Fibroblast of upper back skin (primary cell): Measurements from ENCODE around the gene KDM2B.
"Not testable (repeated sequence)": the region's sequence is repeated elsewhere in the genome, so short reads cannot be mapped to it uniquely, and the experiment has no call there.

ENCODE experiments used
- DNase-seq: peaks from one replicate; pipeline ENCODE4 v3.0.0-alpha.2; 2013

Gene KDM2B

DNA sequence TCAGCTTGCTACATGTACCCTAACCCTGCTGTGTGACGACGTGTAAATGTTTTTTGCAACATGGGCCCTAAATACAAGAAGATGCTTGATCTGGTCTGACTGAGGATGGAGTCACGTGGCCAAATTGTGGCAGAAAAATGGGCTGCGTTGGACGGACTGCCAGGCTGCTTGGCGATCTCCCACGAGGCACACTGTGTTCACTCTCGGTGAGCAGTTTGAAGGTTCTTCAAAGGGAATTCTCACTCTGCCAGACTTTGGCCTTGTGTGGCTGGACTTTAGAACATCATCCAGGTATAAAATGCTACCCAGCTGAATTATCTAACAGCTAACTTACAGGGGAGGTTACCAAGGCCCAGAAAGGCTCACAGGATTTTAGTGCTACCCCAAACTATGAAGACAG, 85.1 kb downstream of the KDM2B start:
- DNase-seq = no peak

DNA sequence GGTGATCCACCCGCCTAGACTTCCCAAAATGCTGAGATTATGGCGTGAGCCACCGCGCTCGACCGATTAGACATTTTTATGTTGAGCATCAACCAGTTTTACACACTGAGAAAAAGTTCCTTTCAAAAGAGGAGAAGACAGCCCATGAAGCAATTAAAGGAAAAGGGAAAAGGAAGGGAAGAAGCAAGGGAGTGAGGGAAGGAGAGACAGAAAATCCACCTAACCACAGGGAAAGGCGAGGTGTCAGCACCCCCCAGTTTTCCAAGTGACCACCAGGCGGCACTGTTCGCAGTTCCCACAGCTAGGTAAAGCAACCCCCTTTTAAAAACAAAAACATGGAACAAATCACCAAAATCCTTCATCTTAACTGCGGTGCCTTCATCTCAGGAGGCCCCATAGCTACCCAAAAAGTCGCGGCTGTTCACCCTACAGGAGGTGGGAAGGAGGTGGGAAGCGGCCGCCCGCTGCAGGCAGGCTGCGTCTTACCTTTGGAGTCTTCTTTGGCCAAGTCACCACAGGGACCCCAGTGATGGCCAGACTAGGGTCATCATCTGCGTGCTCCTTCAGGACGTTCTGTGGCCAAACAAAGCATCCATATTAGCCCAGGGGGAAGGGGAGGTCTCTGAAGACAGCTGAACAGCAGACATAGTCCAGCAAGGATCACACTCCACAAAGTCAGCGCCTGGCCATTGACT, 86.6 kb downstream of the KDM2B start:
- DNase-seq = peak; percentile 16

DNA sequence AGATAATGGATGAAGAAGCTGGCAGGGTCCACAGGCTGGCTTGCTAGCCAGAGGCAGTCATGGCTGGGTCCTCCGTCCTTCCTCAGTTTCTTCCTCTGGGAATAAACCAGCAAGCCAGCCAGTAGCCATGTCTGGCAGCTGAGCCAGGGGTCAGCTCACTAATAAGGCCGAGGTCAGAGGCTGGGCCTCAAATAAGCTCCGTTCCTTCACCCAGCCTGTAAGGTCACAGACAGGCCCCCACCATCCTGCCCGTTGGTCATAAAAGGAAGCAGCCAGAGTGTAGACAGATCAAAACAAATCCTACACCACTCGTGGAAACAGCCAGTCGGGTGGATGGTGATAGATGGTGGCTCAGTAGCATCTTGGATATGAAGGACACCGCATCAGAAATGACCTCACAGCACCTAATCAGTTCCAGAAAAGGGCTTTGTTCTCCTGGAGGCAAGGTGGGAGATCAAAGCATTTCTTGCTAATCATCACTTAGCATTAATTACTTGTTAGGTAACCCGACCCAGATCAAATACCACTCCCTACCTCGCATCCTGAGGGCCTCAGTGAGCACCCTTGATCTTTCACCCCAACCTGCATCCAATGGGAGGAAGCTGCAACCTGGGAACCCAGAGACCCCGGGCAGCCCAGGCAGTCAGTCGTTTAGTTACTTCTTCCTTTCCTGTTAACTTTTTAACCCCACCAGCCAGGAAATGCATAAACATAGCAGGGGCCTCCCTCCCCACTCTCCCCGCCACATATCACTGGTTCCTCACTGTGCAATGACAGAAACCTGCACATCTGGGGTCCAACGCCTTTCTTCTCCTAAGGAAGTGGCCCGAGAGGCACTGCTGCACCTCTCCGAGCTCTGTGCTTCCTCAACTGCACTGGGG, 90.2 kb downstream of the KDM2B start:
- no peak for DNase-seq

DNA sequence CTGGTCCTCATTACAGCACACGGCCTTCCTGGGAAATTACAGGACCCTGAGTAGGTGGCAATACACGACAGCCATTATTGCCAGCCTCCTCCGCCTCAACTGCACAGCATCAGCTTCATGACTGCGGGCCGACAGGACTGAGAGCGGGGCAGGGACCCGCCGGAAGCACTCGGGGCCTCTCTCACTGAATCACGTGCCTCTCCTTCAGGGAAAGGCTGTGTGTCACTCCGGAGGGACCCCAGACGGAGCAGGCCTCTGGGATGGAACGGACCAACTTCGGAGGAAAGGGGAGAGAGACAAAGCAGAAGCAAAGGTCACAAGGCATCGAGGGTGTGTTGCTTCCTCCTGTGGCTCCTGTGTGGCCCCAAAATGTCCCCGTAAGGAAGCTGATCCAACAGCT, 90.9 kb downstream of the KDM2B start:
- no peak for DNase-seq

DNA sequence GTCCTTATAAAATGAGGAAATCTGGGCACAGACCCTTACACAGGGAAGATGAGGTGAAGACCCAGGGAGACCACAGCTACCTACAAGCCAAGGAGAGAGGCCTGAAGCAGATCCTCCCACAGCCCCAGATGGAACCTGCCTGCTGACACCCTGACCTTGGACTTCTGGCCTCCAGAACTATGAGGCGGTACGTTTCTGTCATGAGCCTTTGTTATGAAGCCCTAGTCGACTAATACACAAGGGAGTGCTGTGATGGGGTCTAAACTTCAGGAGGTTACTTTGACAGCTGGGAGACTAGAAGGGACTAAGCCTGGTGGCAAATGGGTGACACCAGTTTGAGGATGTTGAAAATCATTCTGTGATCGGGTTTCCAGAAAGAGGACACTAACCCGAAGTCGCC, 95.9 kb downstream of the KDM2B start:
- DNase-seq = no peak

DNA sequence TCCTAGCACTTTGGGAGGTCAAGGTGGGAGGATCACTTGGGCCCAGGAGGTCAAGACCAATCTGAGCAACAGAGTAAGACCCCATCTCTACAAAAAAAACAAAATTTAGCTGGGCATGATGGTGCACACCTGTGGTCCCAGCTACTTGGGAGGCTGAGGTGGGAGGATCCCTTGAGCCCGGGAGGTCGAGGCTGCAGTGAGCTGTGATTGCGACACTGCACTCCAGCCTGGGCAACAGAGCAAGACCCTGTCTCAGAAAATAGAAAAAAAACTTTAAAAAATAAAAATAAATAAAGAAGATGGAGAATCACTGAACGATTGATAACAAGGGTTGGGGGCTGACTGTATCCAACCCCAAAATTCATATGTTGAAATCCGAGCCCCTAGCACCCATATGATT, 96.3 kb downstream of the KDM2B start:
- not testable (repeated sequence) for DNase-seq

DNA sequence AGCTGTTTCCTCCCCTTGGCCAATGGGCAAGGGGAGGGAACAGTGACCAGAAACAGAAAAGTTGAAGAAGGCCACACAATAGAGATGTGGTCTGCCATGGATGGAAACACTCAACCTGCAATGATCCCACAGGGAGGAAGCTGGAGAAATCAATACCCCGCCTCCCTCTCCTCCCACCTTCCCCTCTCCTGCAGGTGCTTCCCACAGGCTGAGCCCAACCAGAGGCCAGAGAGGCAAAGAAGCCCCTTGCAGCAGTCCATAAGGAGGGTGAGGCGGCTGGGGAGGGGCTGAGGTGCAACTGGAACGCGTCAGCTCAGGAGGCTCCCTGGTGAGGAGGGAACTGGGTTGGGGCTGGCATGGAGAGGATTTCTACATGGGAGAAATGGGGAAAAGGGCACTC, 96.9 kb downstream of the KDM2B start:
- DNase-seq = no peak

DNA sequence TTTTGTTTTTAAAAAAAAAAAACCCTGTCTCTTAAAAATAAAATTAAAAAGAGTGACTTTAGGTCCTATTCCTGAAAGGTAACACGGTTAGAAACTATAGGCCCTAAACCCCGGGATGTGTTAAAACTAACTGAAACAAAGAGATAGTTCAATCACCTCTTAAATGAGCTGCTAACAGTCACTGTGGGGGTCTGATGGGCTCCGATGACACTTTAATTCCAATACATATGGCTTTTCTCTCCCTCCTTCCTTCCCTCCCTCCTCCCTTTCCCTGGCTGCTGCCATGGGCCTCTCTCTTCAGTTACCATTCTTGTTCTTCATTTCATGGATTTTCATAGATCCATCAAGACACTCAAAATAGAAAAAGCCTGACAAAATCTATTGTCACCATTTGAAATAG, 104.3 kb downstream of the KDM2B start:
- no peak for DNase-seq

DNA sequence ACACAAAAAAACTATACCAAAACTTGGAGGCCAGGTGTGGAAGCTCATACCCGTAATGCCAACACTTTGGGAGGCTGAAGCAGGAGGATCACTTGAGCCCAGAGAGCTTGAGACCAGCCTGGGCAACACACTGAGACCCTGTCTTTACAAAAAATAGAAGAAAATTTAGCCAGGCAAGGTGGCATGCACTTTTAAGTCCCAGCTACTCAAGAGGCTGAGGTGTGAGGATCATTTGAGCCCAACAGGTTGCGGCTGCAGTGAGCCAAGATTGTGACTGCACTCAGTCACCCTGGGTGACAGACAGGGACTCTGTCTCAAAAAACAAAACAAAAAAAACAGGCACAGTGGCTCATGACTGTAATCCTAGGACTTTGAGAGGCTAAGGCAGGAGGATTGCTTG, 105.5 kb downstream of the KDM2B start:
- no peak for DNase-seq

DNA sequence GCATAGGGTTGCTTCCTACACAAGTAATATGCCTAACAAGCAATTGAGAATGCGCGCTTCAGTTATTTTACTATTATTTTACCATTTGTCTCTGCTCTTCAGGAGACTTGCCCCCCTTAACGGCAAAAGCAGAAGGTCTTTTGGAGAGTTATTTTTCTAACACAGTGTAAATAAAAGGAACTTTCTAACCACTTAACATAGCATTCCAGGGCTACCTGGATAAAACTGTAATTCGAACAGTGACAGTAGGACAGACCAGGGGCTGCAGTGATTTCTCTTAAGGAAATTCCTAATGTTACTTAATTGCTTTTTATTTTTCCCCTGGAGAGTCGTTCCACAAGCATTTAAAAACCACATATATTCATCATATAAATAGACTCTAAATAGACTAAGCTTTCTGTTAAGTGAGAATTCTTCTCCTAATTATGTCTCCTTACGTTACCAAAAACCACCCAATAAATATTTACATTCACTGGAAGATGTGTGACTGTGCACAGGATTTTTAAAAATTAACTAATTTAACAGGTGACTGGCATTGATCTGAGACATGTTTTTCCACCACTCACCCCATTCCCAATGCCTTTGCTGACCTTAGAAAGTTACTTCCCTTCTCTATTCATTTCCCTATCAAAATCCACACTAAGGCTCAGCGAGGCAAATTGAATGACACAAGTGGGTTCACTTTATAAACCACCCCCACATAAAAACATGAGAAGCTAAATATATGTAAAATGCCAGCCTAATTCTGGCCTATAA, 108.5 kb downstream of the KDM2B start:
- no peak for DNase-seq

DNA sequence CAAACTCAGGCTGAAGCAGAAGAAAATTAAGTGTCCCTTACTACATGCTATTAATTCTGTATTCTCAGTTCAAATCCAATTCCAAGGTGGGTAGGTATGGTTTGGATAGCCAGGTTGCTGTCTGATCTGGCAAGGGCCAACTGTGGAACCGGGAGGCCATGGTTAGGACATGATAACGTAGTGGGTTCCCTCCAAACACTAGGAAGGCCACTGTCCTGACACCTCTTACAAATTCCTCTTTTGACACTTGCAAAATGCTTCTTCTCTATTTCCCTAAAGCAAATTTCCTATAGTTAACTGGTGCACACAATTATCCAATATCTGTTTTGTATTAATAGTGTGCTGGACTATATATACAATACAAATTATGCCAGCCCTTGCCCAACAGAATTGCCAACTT, 110.1 kb downstream of the KDM2B start:
- no peak for DNase-seq

DNA sequence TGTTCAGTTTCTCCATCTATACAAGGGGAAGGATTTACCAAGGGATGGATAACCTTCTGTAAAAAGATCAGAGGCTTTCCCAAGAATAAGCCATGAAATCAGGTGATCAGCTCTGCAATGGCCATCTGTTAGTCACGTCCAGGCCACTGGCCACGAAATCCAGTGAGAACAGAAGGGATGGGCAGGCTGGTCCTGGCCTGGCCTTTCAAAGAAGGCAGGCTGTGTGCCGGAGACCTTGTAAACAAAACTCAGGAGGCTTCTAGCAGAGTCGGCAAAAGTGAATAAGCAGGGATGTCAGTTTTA, 112.4 kb downstream of the KDM2B start:
- DNase-seq = no peak

DNA sequence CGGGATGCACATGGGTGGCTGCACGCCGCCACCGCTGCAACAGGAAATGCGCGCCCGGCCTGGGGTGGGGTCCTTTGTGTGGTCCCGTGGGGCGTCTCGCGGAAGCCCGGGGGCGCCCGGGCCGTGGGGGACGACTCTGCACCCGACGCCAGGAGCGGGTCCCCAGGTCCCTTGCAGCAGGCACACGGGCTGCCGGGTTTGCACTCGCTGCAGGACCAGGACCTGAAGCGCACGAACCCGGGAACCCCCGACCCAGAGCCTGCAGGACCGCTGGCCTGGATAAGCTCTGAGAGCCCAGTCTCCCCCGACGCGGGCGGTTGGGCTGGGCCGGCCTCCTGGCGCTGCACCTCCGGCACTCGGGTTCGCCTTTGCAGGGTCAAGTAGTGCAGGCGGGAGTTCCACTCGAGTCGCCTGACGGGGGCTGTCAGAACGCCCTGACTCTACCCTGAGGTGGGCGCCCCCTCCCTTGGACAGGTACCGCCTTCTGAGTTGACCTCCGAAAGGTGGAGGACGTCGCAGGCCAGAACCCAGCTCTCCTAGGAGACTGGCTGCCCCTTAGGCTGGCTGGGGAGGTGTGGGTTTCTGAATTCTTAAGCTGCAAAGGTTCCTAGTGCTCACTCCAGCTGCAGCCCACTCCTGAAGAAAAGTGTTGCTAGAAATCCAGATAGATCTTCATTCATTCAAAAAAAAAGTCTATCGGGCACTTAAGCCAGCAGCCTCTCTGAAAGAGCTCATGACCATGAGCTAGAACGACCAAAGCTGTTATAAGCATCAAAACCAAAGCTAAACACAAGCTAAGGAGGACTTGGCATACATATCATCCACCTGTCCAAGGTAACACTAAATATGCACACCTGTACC, 113.0 kb downstream of the KDM2B start:
- no peak for DNase-seq

DNA sequence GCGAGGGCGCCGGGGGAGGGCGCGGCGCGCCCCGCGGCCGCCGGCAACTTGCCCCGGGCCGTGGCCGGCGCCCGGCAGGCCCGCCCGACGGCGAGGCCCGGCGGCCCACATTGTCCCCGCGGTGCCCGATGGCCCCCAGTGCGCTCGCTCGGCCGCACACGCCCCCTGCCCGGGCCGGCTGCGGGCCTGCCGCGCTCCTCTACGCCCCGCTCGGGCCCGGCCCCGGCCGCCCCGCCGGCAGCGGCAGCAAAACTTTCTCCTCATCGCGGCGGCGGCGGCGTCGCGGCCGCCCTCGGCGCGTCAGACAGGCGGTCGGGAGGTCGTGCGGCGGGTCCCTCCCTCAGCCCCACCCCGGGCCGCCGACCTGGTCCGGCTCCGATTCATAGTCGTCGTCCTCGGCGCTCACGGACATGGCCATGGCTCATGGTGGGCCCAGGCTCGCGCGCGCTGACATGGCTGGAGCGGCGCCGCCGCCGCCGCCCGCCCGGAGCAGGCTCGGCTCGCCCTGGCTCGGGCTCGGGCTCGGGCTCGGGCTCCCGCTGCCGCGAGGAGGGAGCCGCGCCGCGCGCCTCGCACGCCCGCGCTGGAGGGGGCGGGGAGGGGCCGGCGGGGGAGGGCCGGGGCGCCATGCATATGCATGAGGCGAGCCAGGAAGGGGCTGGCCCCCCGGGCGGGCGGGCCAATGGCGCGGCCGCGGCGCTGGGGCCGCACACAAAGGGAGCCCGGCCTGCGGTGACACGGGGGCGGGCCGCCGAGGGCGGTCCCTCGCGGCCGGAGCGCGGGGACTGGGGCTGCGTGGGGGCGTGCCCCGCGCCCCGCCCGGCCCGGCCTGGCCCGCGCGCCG, 113.8 kb downstream of the KDM2B start:
- peak; percentile 87 for DNase-seq

DNA sequence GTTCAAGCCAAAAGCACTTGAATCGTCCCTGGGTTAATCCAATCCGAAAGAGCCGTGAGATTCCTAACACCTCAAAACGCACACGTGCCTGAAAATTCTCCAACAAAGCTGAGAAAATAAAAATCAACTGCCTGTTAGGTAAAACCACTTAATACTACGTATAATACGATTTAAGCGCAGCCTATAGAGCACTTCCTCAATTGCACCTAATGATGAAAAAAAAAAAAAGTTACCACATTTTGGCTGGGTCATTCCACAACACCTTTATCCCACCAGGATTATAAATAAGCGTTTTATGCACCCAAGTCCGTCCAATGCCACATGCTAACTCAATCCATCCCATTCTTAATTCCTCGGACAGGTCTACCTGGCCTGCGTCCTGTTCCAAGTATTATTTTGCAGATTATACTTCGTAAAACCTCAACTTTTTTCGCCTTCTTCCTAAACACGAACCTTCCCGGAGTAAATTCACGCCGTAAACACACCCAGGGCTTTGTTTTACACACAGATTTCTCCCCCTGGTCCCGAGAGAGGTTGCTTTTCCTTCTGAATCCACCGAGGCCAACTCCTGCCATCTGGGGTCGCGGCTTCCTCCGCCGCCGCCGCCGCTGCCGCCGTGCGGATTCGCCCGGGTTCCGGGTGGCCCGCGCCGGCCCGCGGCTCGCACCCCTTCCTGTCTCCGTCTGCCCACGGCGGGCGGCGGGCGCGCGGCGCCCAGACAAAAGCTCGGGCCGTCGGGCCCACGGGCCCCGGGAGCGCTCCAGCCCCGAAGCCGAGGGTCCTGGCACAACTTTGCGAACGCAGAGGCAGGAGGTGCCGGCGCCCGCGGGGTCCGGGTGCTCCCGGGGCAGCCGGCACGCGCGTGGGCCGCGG, 114.7 kb downstream of the KDM2B start:
- peak; percentile 19 for DNase-seq

DNA sequence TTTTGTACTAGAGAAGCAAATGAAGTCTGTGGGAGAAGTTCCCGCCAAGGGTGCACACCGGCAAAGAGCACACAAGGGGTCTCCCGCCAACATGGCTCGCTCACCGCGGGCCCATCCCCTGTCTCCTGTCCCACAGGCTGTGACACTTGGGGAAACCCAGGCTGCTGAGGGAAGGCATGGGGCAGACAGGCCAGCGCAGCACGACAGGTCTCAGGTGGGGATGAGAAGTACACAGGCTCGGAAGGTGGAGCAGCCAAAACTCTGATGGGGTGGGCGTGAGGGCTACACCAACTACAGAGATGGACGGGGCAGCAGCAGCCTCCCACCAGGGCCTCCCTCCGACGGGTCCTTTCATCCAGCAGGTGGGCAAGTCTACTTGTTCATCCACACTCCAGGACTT, 116.5 kb downstream of the KDM2B start:
- no peak for DNase-seq

DNA sequence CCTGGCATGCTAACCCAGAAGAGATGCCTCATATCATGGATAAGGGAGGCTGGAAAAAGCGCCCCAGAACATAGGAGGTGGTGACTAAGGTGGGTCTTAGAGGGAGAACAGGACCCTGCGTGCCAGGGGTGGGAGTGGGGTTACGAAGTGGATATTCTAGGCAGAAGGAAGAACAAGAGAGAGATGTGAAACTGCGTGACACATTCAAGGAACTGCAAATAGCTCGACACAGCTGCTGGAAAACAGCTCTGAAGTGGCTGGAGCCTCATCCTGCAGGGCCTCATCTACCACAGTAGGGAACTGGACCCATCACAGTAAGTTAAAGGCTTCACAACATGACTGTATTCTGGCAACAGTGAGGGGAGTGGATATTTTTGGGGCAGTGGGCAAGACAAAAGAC, 119.8 kb downstream of the KDM2B start:
- DNase-seq = no peak

DNA sequence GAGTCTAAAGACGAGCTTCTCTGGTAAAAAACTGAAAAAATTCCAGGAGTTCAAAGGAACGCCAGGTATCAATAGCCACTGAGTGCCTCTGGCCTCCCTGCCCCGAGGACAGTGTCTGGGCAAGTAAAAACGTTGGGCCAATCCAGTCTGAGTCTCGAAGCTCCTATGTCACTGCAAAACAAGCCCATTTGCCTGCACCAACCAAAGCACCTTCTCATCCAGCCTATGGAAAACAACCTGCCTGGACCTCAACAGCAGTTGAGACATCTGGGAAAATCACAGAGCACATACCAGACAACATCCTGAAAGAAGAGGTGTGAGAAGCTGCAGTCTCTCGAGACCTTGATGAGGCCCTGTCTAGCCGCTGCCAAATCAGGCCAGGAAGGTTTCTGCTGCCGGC, 124.3 kb downstream of the KDM2B start:
- no peak for DNase-seq

DNA sequence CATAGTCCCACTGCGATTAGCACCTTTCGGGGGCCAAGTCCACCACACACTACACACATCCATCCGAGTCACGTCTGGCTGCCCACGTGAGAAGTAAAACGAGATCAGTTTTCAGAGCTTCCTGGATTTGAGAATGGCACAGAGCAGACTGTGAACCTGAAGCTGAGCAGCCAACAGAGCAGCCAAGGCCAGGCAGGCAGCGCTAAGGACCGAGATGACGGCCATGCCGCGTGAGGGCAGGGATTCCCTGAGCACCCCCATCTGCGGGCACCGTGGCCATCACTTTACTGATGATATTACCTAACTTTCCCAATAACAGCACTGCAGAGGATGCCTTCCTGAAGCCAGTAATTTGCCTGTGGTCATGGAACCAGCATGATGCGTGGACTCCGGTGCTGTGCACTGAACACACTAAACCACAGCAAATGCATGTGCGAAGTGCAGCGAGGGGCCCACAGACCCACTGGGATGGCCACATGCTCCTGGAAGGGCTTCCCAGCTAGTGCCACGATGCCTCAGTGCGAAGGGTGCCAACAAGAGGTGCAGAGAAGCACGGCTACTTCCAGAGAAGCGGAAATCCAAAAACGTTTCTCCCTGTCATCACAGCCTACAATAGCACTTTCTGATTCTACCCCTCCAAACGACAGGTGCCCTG, 124.9 kb downstream of the KDM2B start:
- DNase-seq = no peak

DNA sequence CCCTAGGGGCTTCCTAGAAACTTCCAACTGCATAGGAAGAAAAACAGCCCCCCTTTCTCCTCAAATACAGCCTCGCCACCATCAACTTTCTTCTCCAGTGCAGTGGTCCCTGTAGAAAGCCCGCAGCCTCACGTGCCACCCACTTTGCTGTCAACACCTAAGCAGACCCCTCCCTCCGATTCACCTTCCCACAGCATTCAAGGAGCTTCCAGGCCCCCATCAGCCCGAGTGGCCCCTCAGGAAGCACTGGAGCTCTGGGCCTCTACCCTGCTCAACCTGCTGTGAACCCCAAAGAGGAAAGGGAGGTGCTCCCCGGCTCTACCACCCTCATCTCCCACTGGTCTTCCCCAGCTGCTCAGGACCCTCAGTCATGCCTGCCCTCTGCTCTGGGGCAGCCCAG, 125.9 kb downstream of the KDM2B start:
- DNase-seq = no peak
